ENCODE measurements around the gene JMY. TPM values are rescaled to one million over a fixed set of nuclear protein-coding genes. Genes with fewer than 3 reads are reported as not detected.

Gene JMY
- total RNA-seq, 1 experiment from 2014 or later: 15.6 TPM

- TF ChIP-seq ZBTB33 (IDR thresholded peaks at IDR 0.05; ENCODE audit: extremely low read depth, insufficient replicate concordance, low read length) (no peak), CTCF (IDR thresholded peaks at IDR 0.05 in 2 of 3, conservative IDR thresholded peaks at IDR 0.05 in 1 of 3; ENCODE audit: borderline replicate concordance in 1 of 3, insufficient read depth in 1 of 3, low read depth in 2 of 3, low read length in 2 of 3) (no peak), ELF1 (IDR thresholded peaks at IDR 0.05; ENCODE audit: borderline replicate concordance, low read depth) (no peak), FOSL1 (IDR thresholded peaks at IDR 0.05; ENCODE audit: low read depth) (no peak), ZFX (IDR thresholded peaks at IDR 0.05) (no peak), CBX3 (IDR thresholded peaks at IDR 0.05; ENCODE audit: low read depth) (no peak), CEBPB (IDR thresholded peaks at IDR 0.05; ENCODE audit: low read depth) (no peak), TCF7L2 (IDR thresholded peaks at IDR 0.05; ENCODE audit: borderline replicate concordance, extremely low read depth, insufficient read depth, insufficient read length) (no peak), ATF3 (IDR thresholded peaks at IDR 0.05) (no peak), YY1 (IDR thresholded peaks at IDR 0.05; ENCODE audit: extremely low read depth, insufficient replicate concordance, low read depth, low read length) (no peak)
These were observed 2.0 kb downstream of the JMY start (continued) for GRCh38 chr5:79237740-79238560.

All from HCT116 (cell line).